ENCODE measurements around the gene LIPT2.

DNA sequence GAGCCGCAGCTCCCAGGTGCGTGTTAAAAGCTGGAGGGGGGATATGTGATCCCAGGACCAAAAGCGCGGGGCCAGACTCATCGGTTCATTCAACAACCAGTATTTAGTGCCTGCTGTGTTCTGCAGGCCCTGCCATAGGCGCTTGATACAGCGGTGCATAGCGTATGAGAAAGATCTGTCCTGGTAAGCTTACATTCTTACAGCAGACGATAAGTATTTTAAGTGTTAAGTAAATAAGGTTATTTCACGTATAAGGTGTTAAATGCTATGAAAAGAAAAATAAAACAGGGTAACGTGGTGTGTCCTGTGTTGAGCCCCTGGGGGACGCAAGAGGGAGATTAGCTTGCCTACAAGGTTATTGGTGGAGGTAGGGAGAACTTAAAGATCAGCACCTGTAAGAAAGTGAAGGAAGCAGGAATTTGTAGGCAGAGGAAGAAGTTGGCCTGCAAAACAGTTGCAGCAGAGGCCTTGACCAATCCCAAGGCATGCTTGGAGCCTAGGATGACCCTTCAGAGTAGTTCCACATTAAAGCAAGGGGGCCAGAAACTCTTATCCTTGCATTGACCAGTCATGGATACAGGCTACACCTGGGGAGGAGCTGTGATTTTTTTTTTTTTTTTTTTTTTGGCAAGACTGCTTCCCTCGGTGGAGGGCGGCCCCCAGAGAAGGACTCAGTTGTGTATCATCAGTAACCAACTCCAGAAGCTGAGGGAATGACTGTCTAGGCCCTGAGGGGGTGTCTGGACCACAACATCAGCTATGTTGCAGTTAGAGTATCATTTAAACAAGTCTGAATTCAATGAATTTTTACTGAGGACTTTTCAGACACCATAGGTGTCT lies 487 bp upstream of the LIPT2 start:
- TF ChIP-seq, protein P1, sequence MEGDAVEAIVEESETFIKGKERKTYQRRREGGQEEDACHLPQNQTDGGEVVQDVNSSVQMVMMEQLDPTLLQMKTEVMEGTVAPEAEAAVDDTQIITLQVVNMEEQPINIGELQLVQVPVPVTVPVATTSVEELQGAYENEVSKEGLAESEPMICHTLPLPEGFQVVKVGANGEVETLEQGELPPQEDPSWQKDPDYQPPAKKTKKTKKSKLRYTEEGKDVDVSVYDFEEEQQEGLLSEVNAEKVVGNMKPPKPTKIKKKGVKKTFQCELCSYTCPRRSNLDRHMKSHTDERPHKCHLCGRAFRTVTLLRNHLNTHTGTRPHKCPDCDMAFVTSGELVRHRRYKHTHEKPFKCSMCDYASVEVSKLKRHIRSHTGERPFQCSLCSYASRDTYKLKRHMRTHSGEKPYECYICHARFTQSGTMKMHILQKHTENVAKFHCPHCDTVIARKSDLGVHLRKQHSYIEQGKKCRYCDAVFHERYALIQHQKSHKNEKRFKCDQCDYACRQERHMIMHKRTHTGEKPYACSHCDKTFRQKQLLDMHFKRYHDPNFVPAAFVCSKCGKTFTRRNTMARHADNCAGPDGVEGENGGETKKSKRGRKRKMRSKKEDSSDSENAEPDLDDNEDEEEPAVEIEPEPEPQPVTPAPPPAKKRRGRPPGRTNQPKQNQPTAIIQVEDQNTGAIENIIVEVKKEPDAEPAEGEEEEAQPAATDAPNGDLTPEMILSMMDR (IDR thresholded peaks at IDR 0.05) = no peak
- TF ChIP-seq POLR2A (IDR thresholded peaks at IDR 0.05) (no peak), POLR2AphosphoS5 (IDR thresholded peaks at IDR 0.05) (no peak), EP300 (IDR thresholded peaks at IDR 0.05) (no peak)
